Gastroesophageal sphincter (tissue), 4 donors: ENCODE data around the gene TMEM163. TPM values are rescaled to one million over a fixed set of nuclear protein-coding genes. Genes with fewer than 3 reads are reported as not detected.

Experiments used
- ATAC-seq: fragments of 150-250 bp; one replicate; pipeline ENCODE4 v1.9.1; 2016; ENCODE audit warnings: mild to moderate bottlenecking, moderate library complexity
- H3K27ac ChIP-seq, 4 donors: fragments of 200-600 bp; sonication (generic) in 3 of 4; 1 replicate in 3 of 4; 2 replicates in 1 of 4; pipeline ENCODE4 v1.5.1; 2016 to 2019
- H3K27me3 ChIP-seq: fragments of 200-600 bp; sonication (generic); one replicate; pipeline ENCODE4 v1.5.1; 2019
- H3K36me3 ChIP-seq, 2 donors: fragments of 200-600 bp; sonication (generic); one replicate each; pipeline ENCODE4 v1.5.1; 2019; ENCODE audit warnings: control low read depth in 1 of 2
- H3K4me1 ChIP-seq, 3 donors: fragments of 200-600 bp; sonication (generic); 1 replicate in 2 of 3; 2 replicates in 1 of 3; pipeline ENCODE4 v1.5.1; 2016 to 2019; ENCODE audit warnings: control low read depth in 2 of 3
- H3K4me3 ChIP-seq, 2 donors: fragments of 200-600 bp; sonication (generic); one replicate each; pipeline ENCODE4 v1.5.1; 2019; ENCODE audit warnings: mild to moderate bottlenecking in 1 of 2, moderate library complexity in 1 of 2
- H3K9me3 ChIP-seq, 3 donors: fragments of 200-600 bp; sonication (generic); one replicate each; pipeline ENCODE4 v1.5.1; 2017 to 2019; ENCODE audit warnings: control low read depth in 2 of 3
- EP300 ChIP-seq: sonication (generic); formaldehyde crosslinking; IDR thresholded peaks from one replicate; pipeline ENCODE4 v1.6.1; 2017; ENCODE audit warnings: antibody characterized with exemption, mild to moderate bottlenecking
- POLR2A ChIP-seq, 2 donors: fragments of 450-650 bp; IDR thresholded peaks; one replicate each; pipeline ENCODE4 v1.6.1; 2017; ENCODE audit warnings: antibody characterized with exemption in 2 of 2, mild to moderate bottlenecking in 2 of 2, moderate library complexity in 1 of 2
- POLR2AphosphoS5 ChIP-seq: sonication (generic); formaldehyde crosslinking; IDR thresholded peaks from one replicate; pipeline ENCODE4 v1.6.1; 2017; ENCODE audit warnings: antibody characterized with exemption
- WGBS, 2 donors: methylation state at CpG; one replicate each; pipeline ENCODE4 v1.1.5; 2018; ENCODE audit warnings: low coverage in 1 of 2; 5-methylcytosine and 5-hydroxymethylcytosine counted together
- total RNA-seq, 4 donors: library from RNA; depleted of rRNA; stranded (reverse); fragments of >200 nt; gene quantifications; one replicate each; pipeline ENCODE4 v1.1.0, GENCODE V29; 2016
- TF ChIP-seq, protein P1 (sequence below), 4 experiments: fragments of 200-600 bp in 2 of 4; fragments of 450-650 bp in 2 of 4; sonication (generic) in 1 of 4; IDR thresholded peaks; one replicate each; pipeline ENCODE4 v1.5.1; 2017 to 2019; ENCODE audit warnings: antibody characterized with exemption in 4 of 4, mild to moderate bottlenecking in 2 of 4, moderate library complexity in 2 of 4

The TMEM163 gene
- total RNA-seq, 4 donors from 2014 or later, result 0.27 to 2.5 (median 0.60) TPM

GRCh38 chr2:134679294-134679693, 39.5 kb downstream of the TMEM163 start:
- Histone ChIP-seq H3K9me3 (no peaks in the 10 kb centered on the region), H3K4me3 (no peak overlapping the region), H3K36me3 (no peaks in the 10 kb centered on the region), H3K4me1 (no peaks in the 10 kb centered on the region), H3K27ac (no peak overlapping the region), H3K27me3 (no peaks in the 10 kb centered on the region)
- ATAC-seq, result no peak
- WGBS, 2 donors, result 93 to 96% methylated on average over 3 to 4 of the region's 4 CpGs
- no peak for TF ChIP-seq POLR2AphosphoS5
- TF ChIP-seq EP300, result no peak
- TF ChIP-seq, protein P1, sequence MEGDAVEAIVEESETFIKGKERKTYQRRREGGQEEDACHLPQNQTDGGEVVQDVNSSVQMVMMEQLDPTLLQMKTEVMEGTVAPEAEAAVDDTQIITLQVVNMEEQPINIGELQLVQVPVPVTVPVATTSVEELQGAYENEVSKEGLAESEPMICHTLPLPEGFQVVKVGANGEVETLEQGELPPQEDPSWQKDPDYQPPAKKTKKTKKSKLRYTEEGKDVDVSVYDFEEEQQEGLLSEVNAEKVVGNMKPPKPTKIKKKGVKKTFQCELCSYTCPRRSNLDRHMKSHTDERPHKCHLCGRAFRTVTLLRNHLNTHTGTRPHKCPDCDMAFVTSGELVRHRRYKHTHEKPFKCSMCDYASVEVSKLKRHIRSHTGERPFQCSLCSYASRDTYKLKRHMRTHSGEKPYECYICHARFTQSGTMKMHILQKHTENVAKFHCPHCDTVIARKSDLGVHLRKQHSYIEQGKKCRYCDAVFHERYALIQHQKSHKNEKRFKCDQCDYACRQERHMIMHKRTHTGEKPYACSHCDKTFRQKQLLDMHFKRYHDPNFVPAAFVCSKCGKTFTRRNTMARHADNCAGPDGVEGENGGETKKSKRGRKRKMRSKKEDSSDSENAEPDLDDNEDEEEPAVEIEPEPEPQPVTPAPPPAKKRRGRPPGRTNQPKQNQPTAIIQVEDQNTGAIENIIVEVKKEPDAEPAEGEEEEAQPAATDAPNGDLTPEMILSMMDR (IDR thresholded peaks at IDR 0.05), result no peak
- TF ChIP-seq POLR2A (IDR thresholded peaks at IDR 0.05), result no peak

DNA sequence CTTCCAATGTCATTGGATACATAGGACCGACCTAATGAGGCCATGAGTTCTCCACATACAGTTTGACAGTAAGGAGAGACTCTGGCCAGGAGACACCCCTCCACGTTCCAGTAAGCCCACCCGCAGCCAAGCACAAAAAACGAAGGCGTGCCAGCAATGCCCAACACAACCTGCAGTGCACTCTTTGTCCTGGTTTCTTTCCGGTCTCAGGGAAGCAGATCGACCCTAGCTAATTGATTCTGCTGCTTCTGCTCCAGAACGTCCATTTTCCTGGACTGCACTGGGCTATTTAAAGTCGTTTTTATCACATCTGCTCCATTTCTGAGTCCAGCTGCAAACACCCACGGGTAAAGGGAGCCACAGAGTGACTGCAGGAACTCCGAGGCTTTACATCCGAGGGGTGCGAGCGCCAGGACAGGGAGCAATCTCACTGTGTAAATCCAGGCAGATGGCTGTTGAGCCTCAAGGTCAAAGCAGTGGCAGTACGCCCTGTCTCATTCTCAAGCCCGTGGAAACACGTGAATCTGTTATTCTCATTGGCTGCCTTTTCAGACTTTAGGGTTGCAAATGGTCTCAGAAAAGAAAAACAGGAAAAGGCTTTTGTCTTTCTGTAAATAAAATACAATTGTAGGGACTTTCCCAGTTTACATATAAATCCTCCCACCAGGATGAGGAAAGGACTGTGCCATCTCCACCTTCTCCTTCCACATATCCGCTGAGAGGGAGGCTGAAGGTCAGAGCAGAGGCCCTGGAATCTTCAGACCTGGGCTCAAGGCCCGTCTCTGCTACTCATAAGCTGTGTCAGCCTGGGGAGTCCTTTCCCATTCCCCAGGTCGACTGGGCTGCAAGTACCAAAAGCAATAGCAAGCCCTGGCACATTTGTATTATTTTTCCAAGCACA, 40.7 kb downstream of the TMEM163 start:
- Histone ChIP-seq H3K4me1 (no peaks in the 10 kb centered on the region), H3K9me3 (no peaks in the 10 kb centered on the region), H3K27me3 (no peaks in the 10 kb centered on the region), H3K4me3 (no peak overlapping the region), H3K27ac (no peak overlapping the region), H3K36me3 (no peaks in the 10 kb centered on the region)
- TF ChIP-seq EP300 (no peak), POLR2AphosphoS5 (no peak)
- TF ChIP-seq, protein P1 (IDR thresholded peaks at IDR 0.05), result no peak
- 27 to 81% methylated on average over 8 to 12 of the region's 20 CpGs for WGBS, 2 donors
- no peak for ATAC-seq

GRCh38 chr2:134676960-134677359, 41.8 kb downstream of the TMEM163 start:
- Histone ChIP-seq H3K36me3 (no peaks in the 10 kb centered on the region), H3K4me1 (no peaks in the 10 kb centered on the region), H3K27ac (no peak overlapping the region), H3K9me3 (no peaks in the 10 kb centered on the region), H3K4me3 (no peak overlapping the region), H3K27me3 (no peaks in the 10 kb centered on the region)
- TF ChIP-seq, protein P1 (IDR thresholded peaks at IDR 0.05), result no peak
- TF ChIP-seq POLR2AphosphoS5 (no peak), POLR2A (IDR thresholded peaks at IDR 0.05) (no peak)
- WGBS, 2 donors, result 67 to 69% methylated on average over 7 to 12 of the region's 12 CpGs
- no peak for ATAC-seq

- no peak for ATAC-seq
- Histone ChIP-seq H3K9me3 (no peaks in the 10 kb centered on the region), H3K27me3 (no peaks in the 10 kb centered on the region), H3K4me1 (peaks cover 0 to 11% (median 0%) of the 10 kb centered on the region in 3 donors), H3K27ac (no peak overlapping the region), H3K4me3 (no peak overlapping the region), H3K36me3 (no peaks in the 10 kb centered on the region)
- 74 to 84% methylated on average over 3 of the region's 3 CpGs for WGBS, 2 donors
- TF ChIP-seq EP300 (no peak), POLR2AphosphoS5 (no peak), POLR2A (IDR thresholded peaks at IDR 0.05) (no peak)
- TF ChIP-seq, protein P1 (IDR thresholded peaks at IDR 0.05), result no peak
These were observed 43.5 kb downstream of the TMEM163 start for GRCh38 chr2:134675314-134675713.

GRCh38 chr2:134674687-134675086, 44.1 kb downstream of the TMEM163 start:
- TF ChIP-seq EP300 (no peak), POLR2A (IDR thresholded peaks at IDR 0.05) (no peak), POLR2AphosphoS5 (no peak)
- TF ChIP-seq, protein P1 (IDR thresholded peaks at IDR 0.05), result no peak
- 89 to 90% methylated on average over 4 of the region's 4 CpGs for WGBS, 2 donors
- H3K4me3 ChIP-seq, result no peak overlapping the region

More at GRCh38 chr2:134674687-134675086, 44.1 kb downstream of the TMEM163 start:
- H3K27me3 ChIP-seq, result no peaks in the 10 kb centered on the region
- H3K9me3 ChIP-seq, result no peaks in the 10 kb centered on the region
- no peak for ATAC-seq
- H3K36me3 ChIP-seq, result no peaks in the 10 kb centered on the region
- no peak overlapping the region for H3K27ac ChIP-seq
- H3K4me1 ChIP-seq, result peaks cover 0 to 11% (median 0%) of the 10 kb centered on the region in 3 donors
